Measurements from ENCODE around the gene WDR83. TPM values are rescaled to one million over a fixed set of nuclear protein-coding genes. Genes with fewer than 3 reads are reported as not detected.
A peak's percentile ranks its signal among the peaks of the same experiment; 100 is the strongest.

Gene WDR83
- total and polyA plus RNA-seq, 10 of the 15 experiments (the other 5 are each of a cell fraction or from before 2014, with no cell fraction given), result 0.58 to 17.7 (median 10.8) TPM

- Histone ChIP-seq H2AFZ (ENCODE audit: control insufficient read depth, low read depth, low read length) (peak overlapping the region; percentile 99), H3K79me2 (ENCODE audit: control insufficient read depth, insufficient read depth, low read length) (peaks cover 52% of the 10 kb centered on the region), H3K9me3 (replicated peaks; ENCODE audit: control insufficient read depth, insufficient read depth, low read length) (no peaks in the 10 kb centered on the region), H3K27ac (ENCODE audit: control insufficient read depth, insufficient read depth) (peak overlapping the region; percentile 100), H3K9ac (ENCODE audit: control insufficient read depth, insufficient read depth, low read length) (peak overlapping the region; percentile 99), H3K4me1 (ENCODE audit: control insufficient read depth, insufficient read depth, low read length) (peaks cover 30% of the 10 kb centered on the region), H3K4me2 (ENCODE audit: control insufficient read depth, insufficient read depth) (peak overlapping the region; percentile 60), H3K4me3 (peak overlapping the region; percentile 92), H4K20me1 (ENCODE audit: control insufficient read depth, insufficient read depth) (no peaks in the 10 kb centered on the region), H3K27me3 (replicated peaks in 1 of 2; ENCODE audit: control insufficient read depth in 2 of 2, insufficient read depth in 2 of 2, low read length in 1 of 2) (no peaks in the 10 kb centered on the region), H3K36me3 (ENCODE audit: control insufficient read depth in 2 of 2, insufficient read depth in 2 of 2, low read length in 1 of 2) (peaks cover 8 to 16% of the 10 kb centered on the region in 2 experiments)
- ATAC-seq (peak; percentile 9), FAIRE-seq (no peak), DNase-seq (ENCODE audit: low read depth, low spot score) (no peak)
- WGBS (ENCODE audit: insufficient coverage, insufficient replicate concordance, low lambda C conversion rate, missing lambda C conversion rate), result 2% methylated on average over 24 of the region's 24 CpGs
- TF ChIP-seq HDGF (IDR thresholded peaks at IDR 0.05), result peak; percentile 50; the same call in 1 of the 2 replicates
- peak; percentile 59 for TF ChIP-seq MAX (IDR thresholded peaks at IDR 0.05; ENCODE audit: low read depth, low read length)
- TF ChIP-seq MYC (IDR thresholded peaks at IDR 0.05; ENCODE audit: insufficient read depth, insufficient read length, insufficient replicate concordance, low read length, severe bottlenecking), result peak; percentile 16
- no peak for TF ChIP-seq YBX1 (IDR thresholded peaks at IDR 0.05)
- TF ChIP-seq WRNIP1 (IDR thresholded peaks at IDR 0.05; ENCODE audit: borderline replicate concordance, low read depth, low read length), result no peak
- intact Hi-C loops (cut with micrococcal nuclease; ENCODE audit: unreplicated experiment), result no loop called here
- ChIA-PET CTCF (interaction anchor here (1.4 to 2.3 kb wide), 3 partner anchors 12 to 105 kb away, joined by 3 to 11 read pairs (median 5); partner anchors contain the start of genes DHPS, ZNF490 and ZNF791), RAD21 (ENCODE audit: unreplicated experiment) (interaction anchor here (1.0 to 1.1 kb wide), 3 partner anchors 12 to 65 kb away, joined by 3 to 4 read pairs (median 4); partner anchors contain the start of genes DHPS, ZNF490 and ZNF791), SMC1A (ENCODE audit: uncharacterized antibody, unreplicated experiment) (interaction anchor here (1.0 to 1.3 kb wide), 4 partner anchors 13 to 95 kb away, joined by 3 to 4 read pairs (median 4); partner anchors contain the start of genes DHPS, ZNF490 and ZNF791), POLR2A (interaction anchor here (0.6 to 1.8 kb wide), 6 partner anchors 9 to 683 kb away, joined by 3 to 4 read pairs (median 3); partner anchors contain the start of genes TRIR, ZNF490 and ZNF791)
- TSS peak; percentile 57 for BruUV-seq (replicated peaks)
- in situ Hi-C loops (cut with MboI), result no loop called here
Observed at GRCh38 chr19:12668932-12669269, 2.3 kb downstream of the WDR83 start.
